Naive B cell (primary cell): ENCODE data around the gene NFATC1. TPM values are rescaled to one million over a fixed set of nuclear protein-coding genes. Genes with fewer than 3 reads are reported as not detected.
"Not testable (repeated sequence)": the region's sequence is repeated elsewhere in the genome, so short reads cannot be mapped to it uniquely, and the experiment has no call there.

Source experiments
- ATAC-seq, 2 donors: fragments of 150-1000 bp; cut with Tn5 transposase; 2 replicates each; pipeline ENCODE4 v1.10.0; 2021; ENCODE audit warnings: low read depth in 2 of 2, mild to moderate bottlenecking in 2 of 2, moderate library complexity in 2 of 2
- DNase-seq: peaks from one replicate; pipeline ENCODE4 v3.0.0; 2022
- H3K27ac Mint-ChIP-seq, 6 donors: one replicate each; pipeline ENCODE4 v1.8.0; 2020 to 2022; ENCODE audit warnings: mild to moderate bottlenecking in 6 of 6, mixed read lengths in 6 of 6, moderate library complexity in 5 of 6, inconsistent platforms in 2 of 6
- H3K27me3 Mint-ChIP-seq, 3 donors: one replicate each; pipeline ENCODE4 v1.8.0; 2021 to 2022; ENCODE audit warnings: mixed read lengths in 3 of 3, mild to moderate bottlenecking in 1 of 3
- H3K36me3 Mint-ChIP-seq, 2 donors: one replicate each; pipeline ENCODE4 v1.8.0; 2020 to 2022; ENCODE audit warnings: mixed read lengths in 2 of 2, inconsistent platforms in 1 of 2, mild to moderate bottlenecking in 1 of 2
- H3K4me1 Mint-ChIP-seq, 3 donors: one replicate each; pipeline ENCODE4 v1.8.0; 2020 to 2022; ENCODE audit warnings: mixed read lengths in 3 of 3, inconsistent platforms in 1 of 3, mild to moderate bottlenecking in 1 of 3, moderate library complexity in 1 of 3
- H3K4me3 Mint-ChIP-seq, 8 donors: one replicate each; pipeline ENCODE4 v1.8.0; 2020 to 2022; ENCODE audit warnings: mild to moderate bottlenecking in 8 of 8, mixed read lengths in 8 of 8, moderate library complexity in 8 of 8, inconsistent platforms in 2 of 8
- H3K9me3 Mint-ChIP-seq, 7 donors: one replicate each; pipeline ENCODE4 v1.8.0; 2020 to 2022; ENCODE audit warnings: mixed read lengths in 7 of 7, mild to moderate bottlenecking in 5 of 7, inconsistent platforms in 2 of 7, moderate library complexity in 1 of 7
- polyA plus RNA-seq, 6 donors: library from polyadenylated mRNA; unstranded; fragments of 300-500 nt; fragmentation: Illumina TruSeq; gene quantifications; one replicate each; pipeline ENCODE4 v1.2.3, GENCODE V29; 2021; ENCODE audit warnings: low read depth in 6 of 6

The NFATC1 gene
- polyA plus RNA-seq, 6 donors from 2014 or later = 35.7 to 77.8 (median 51.1) TPM

- H3K4me1 Mint-ChIP-seq = peaks cover 16 to 22% (median 18%) of the 10 kb centered on the region in 3 donors
- no peak for ATAC-seq
- peaks cover 0 to 5% (median 0%) of the 10 kb centered on the region in 7 donors for H3K9me3 Mint-ChIP-seq
- peak overlapping the region in 4 of 8 donors; percentile 5 to 69 (median 18) for H3K4me3 Mint-ChIP-seq
- H3K27me3 Mint-ChIP-seq = no peaks in the 10 kb centered on the region
- DNase-seq = no peak
- H3K36me3 Mint-ChIP-seq = peaks cover 24 to 33% of the 10 kb centered on the region in 2 donors
- peak overlapping the region in 1 of 6 donors; percentile 83 for H3K27ac Mint-ChIP-seq
Observed at GRCh38 chr18:79367480-79367879, 28.2 kb upstream of the NFATC1 start.

GRCh38 chr18:79367989-79368388 is 27.7 kb upstream of the NFATC1 start:
- no peak overlapping the region for H3K4me3 Mint-ChIP-seq
- H3K9me3 Mint-ChIP-seq = peaks cover 0 to 5% (median 0%) of the 10 kb centered on the region in 7 donors
- H3K4me1 Mint-ChIP-seq = peaks cover 16 to 22% (median 18%) of the 10 kb centered on the region in 3 donors
- H3K27ac Mint-ChIP-seq = no peak overlapping the region
- ATAC-seq = no peak
- no peak for DNase-seq
- H3K27me3 Mint-ChIP-seq = no peaks in the 10 kb centered on the region
- peaks cover 24 to 32% of the 10 kb centered on the region in 2 donors for H3K36me3 Mint-ChIP-seq

GRCh38 chr18:79368681-79369080 is 27.0 kb upstream of the NFATC1 start:
- Mint-ChIP-seq H3K36me3 (peaks cover 18 to 25% of the 10 kb centered on the region in 2 donors), H3K27ac (peak overlapping the region in 3 of 6 donors; percentile 41 to 76 (median 43)), H3K27me3 (no peaks in the 10 kb centered on the region), H3K9me3 (no peaks in the 10 kb centered on the region), H3K4me3 (peak overlapping the region in 2 of 8 donors; percentile 34 to 45), H3K4me1 (peaks cover 16 to 22% (median 18%) of the 10 kb centered on the region in 3 donors)
- ATAC-seq (peak; percentile 56 to 58), DNase-seq (no peak)

- Mint-ChIP-seq H3K4me3 (no peak overlapping the region), H3K36me3 (no peaks in the 10 kb centered on the region), H3K27ac (peak overlapping the region in 5 of 6 donors; percentile 8 to 84 (median 55)), H3K27me3 (no peaks in the 10 kb centered on the region), H3K4me1 (peaks cover 21 to 29% (median 26%) of the 10 kb centered on the region in 3 donors), H3K9me3 (no peaks in the 10 kb centered on the region)
- ATAC-seq = no peak
- no peak for DNase-seq
Observed at GRCh38 chr18:79371561-79372121, 24.1 kb upstream of the NFATC1 start.

GRCh38 chr18:79372461-79372860 is 23.3 kb upstream of the NFATC1 start:
- no peaks in the 10 kb centered on the region for H3K36me3 Mint-ChIP-seq
- no peaks in the 10 kb centered on the region for H3K9me3 Mint-ChIP-seq
- ATAC-seq (no peak), DNase-seq (no peak)
- H3K4me1 Mint-ChIP-seq = peaks cover 21 to 27% (median 26%) of the 10 kb centered on the region in 3 donors
- no peak overlapping the region for H3K4me3 Mint-ChIP-seq
- peak overlapping the region in 3 of 6 donors; percentile 24 to 74 (median 49) for H3K27ac Mint-ChIP-seq
- no peaks in the 10 kb centered on the region for H3K27me3 Mint-ChIP-seq

GRCh38 chr18:79372991-79373390 is 22.7 kb upstream of the NFATC1 start:
- no peak overlapping the region for H3K4me3 Mint-ChIP-seq
- no peaks in the 10 kb centered on the region for H3K27me3 Mint-ChIP-seq
- H3K4me1 Mint-ChIP-seq = peaks cover 17 to 23% (median 22%) of the 10 kb centered on the region in 3 donors
- peak overlapping the region in 2 of 6 donors; percentile 12 to 49 for H3K27ac Mint-ChIP-seq
- H3K36me3 Mint-ChIP-seq = peaks cover 0 to under 1% of the 10 kb centered on the region in 2 donors
- ATAC-seq (no peak), DNase-seq (no peak)
- H3K9me3 Mint-ChIP-seq = no peaks in the 10 kb centered on the region

GRCh38 chr18:79373736-79374135 is 22.0 kb upstream of the NFATC1 start:
- H3K27ac Mint-ChIP-seq = peak overlapping the region in 1 of 6 donors; percentile 67
- H3K9me3 Mint-ChIP-seq = no peaks in the 10 kb centered on the region
- no peak for ATAC-seq

GRCh38 chr18:79374408-79375171 is 21.1 kb upstream of the NFATC1 start:
- peaks cover 0 to 6% of the 10 kb centered on the region in 2 donors for H3K36me3 Mint-ChIP-seq
- ATAC-seq = peak; percentile 85 to 91
- DNase-seq = peak; percentile 65
- peak overlapping the region in 5 of 6 donors; percentile 22 to 80 (median 53) for H3K27ac Mint-ChIP-seq
- H3K4me1 Mint-ChIP-seq = peaks cover 15 to 25% (median 17%) of the 10 kb centered on the region in 3 donors
- peak overlapping the region in 1 of 8 donors; percentile 59 for H3K4me3 Mint-ChIP-seq
- no peaks in the 10 kb centered on the region for H3K9me3 Mint-ChIP-seq
- H3K27me3 Mint-ChIP-seq = no peaks in the 10 kb centered on the region

More at GRCh38 chr18:79373736-79374135, 22.0 kb upstream of the NFATC1 start:
- Mint-ChIP-seq H3K4me1 (peaks cover 13 to 19% (median 16%) of the 10 kb centered on the region in 3 donors), H3K36me3 (peaks cover 0 to 6% of the 10 kb centered on the region in 2 donors), H3K4me3 (no peak overlapping the region), H3K27me3 (no peaks in the 10 kb centered on the region)
- DNase-seq = no peak

- Mint-ChIP-seq H3K36me3 (peaks cover 0 to 6% of the 10 kb centered on the region in 2 donors), H3K4me1 (peaks cover 15 to 25% (median 17%) of the 10 kb centered on the region in 3 donors), H3K27me3 (no peaks in the 10 kb centered on the region), H3K27ac (peak overlapping the region in 4 of 6 donors; percentile 22 to 80 (median 50)), H3K9me3 (no peaks in the 10 kb centered on the region), H3K4me3 (peak overlapping the region in 1 of 8 donors; percentile 33)
- no peak for DNase-seq
- ATAC-seq = no peak
Observed at GRCh38 chr18:79375441-79376154, 20.1 kb upstream of the NFATC1 start.

GRCh38 chr18:79376661-79377060 is 19.1 kb upstream of the NFATC1 start:
- H3K36me3 Mint-ChIP-seq, H3K27me3 Mint-ChIP-seq, DNase-seq, ATAC-seq, H3K4me3 Mint-ChIP-seq, H3K9me3 Mint-ChIP-seq: not testable (repeated sequence)
- H3K27ac Mint-ChIP-seq = peak overlapping the region in 1 of 6 donors; percentile 85
- H3K4me1 Mint-ChIP-seq = peaks cover 12 to 22% (median 19%) of the 10 kb centered on the region in 3 donors

- Mint-ChIP-seq H3K27ac (peak overlapping the region in 1 of 6 donors; percentile 85), H3K27me3 (no peaks in the 10 kb centered on the region), H3K4me3 (no peak overlapping the region), H3K4me1 (peaks cover 11 to 20% (median 17%) of the 10 kb centered on the region in 3 donors), H3K36me3 (peaks cover 0 to 6% of the 10 kb centered on the region in 2 donors), H3K9me3 (no peaks in the 10 kb centered on the region)
- DNase-seq (no peak), ATAC-seq (no peak)
Observed at GRCh38 chr18:79377187-79377891, 18.4 kb upstream of the NFATC1 start.

GRCh38 chr18:79378536-79379250 is 17.0 kb upstream of the NFATC1 start:
- H3K4me1 Mint-ChIP-seq = peaks cover 11 to 20% (median 17%) of the 10 kb centered on the region in 3 donors
- no peaks in the 10 kb centered on the region for H3K9me3 Mint-ChIP-seq
- no peaks in the 10 kb centered on the region for H3K27me3 Mint-ChIP-seq
- DNase-seq (peak; percentile 79), ATAC-seq (peak; percentile 64 to 78)
- H3K36me3 Mint-ChIP-seq = peaks cover 0 to 6% of the 10 kb centered on the region in 2 donors
- peak overlapping the region in 4 of 6 donors; percentile 24 to 94 (median 76) for H3K27ac Mint-ChIP-seq
- peak overlapping the region in 1 of 8 donors; percentile 31 for H3K4me3 Mint-ChIP-seq
